RCC 7860 (cell line): ENCODE data around the gene RBBP8NL.

Experiments used
- DNase-seq: peaks from one replicate; pipeline ENCODE4 v3.0.0-alpha.2; 2015; ENCODE audit warnings: low spot score
- FAIRE-seq: peaks from 2 replicates; lab custom pipeline; 2012; peaks lifted over from hg19 to GRCh38; lab: Jason Lieb, UNC

RBBP8NL gene

DNA sequence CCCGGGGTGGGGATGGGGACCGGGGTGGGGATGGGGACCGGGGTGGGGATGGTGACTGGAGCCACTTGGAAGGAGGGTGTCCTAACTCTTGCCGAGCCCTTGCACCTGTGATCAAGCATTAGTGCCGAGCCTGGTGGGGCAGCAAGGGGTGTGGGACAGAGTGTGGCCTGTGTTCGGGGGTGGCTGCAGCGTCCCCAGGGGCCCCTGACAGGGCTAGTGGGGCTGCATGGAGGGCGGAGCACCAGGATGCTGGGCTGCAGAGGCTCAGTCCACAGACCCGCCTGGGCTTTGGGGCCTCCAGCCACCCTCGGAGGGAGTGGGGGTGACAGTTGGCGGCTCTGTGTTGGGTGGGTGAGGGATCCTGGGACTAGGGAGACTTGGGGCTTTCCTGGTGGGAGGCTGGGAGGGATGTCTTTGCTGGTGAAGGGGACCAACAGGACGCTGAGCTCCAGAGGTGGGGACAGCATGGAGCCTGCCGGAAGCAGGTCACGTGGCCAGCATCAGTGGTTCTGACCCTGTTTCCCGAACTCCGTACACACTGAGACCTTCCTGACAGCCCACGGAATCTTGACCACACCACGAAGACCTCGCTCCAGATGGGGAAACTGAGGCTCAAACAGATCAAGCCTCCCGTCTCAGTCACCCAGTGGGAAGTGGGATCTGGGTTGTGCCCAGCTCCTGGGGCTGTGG, 4.6 kb downstream of the RBBP8NL start:
- no peak for DNase-seq
- no peak for FAIRE-seq

DNA sequence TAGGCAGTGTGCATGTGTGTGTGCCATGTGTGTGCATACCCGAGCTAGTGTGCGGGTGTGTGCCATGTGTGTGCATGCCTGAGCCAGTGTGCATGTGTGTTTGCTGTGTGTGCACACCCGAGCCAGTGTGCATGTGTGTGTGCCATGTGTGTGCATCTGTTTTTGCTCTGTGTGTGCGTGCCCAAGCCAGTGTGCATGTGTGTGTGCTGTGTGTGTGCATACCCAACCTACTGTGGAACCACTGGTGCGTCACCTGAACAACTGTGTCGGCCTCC, 5.7 kb downstream of the RBBP8NL start:
- no peak for DNase-seq
- no peak for FAIRE-seq

GRCh38 chr20:62420846-62421715, 6.3 kb downstream of the RBBP8NL start:
- FAIRE-seq: no peak
- DNase-seq: no peak

DNA sequence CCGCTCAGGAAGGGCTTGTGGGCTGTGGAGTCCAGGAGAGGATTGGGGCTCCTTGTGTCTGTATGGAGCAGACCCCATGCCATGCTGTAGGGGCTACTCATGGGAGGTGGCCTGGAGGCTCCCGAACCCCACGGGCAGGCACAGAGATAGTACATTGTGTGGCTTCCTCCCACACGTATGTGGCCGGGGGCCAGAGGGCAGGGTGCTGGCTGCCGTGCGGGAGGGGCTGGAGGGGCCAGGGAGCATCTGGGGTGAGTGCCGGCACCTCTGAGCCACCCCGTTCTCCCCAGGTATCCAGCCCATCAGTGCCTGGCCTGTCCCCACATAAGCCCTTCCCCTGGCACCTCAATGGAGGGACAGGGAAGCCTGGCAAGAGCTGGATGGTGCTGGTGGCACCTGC, 7.6 kb downstream of the RBBP8NL start:
- FAIRE-seq (no peak), DNase-seq (no peak)

DNA sequence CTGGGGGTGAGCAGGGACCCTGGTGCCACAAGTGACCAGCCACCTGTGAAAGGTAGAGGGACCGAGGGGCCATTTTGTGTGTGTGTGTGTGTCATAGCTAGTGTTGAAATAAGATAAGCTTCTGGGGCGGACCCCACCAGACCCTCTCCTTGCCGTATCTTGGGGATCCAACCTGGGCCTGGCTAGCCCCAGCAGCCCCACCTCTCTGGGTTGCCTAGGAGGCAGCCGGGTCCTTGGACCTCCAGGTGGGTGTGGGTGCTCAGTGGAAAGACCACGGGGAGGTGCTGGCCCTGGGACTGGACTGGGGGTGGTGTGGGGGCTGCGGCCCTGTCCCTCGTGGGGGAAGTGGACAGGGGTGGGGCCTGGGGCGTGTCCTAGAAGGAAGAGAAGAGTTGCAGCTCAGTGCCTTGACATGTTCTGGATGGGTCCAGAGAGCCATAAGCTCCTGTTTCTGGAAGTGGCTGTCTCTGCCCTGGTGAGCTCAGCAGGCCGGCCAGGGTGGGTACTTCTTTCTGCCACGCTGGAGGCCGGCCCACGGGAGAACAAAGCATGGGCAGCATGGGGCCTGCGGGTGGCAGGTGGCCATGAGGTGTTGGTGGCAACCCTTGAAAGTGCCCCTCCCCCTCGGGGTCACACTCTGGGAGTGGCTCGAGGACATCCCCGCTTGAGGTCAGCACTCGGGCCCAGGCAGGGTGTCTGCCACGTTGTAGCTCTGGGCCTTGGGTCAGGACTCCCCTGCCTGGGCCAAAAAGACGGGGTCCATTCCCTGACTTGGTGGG, 8.4 kb downstream of the RBBP8NL start:
- FAIRE-seq: no peak
- DNase-seq: no peak

- DNase-seq (no peak), FAIRE-seq (no peak)
These were observed 9.2 kb downstream of the RBBP8NL start for GRCh38 chr20:62417981-62418708.

DNA sequence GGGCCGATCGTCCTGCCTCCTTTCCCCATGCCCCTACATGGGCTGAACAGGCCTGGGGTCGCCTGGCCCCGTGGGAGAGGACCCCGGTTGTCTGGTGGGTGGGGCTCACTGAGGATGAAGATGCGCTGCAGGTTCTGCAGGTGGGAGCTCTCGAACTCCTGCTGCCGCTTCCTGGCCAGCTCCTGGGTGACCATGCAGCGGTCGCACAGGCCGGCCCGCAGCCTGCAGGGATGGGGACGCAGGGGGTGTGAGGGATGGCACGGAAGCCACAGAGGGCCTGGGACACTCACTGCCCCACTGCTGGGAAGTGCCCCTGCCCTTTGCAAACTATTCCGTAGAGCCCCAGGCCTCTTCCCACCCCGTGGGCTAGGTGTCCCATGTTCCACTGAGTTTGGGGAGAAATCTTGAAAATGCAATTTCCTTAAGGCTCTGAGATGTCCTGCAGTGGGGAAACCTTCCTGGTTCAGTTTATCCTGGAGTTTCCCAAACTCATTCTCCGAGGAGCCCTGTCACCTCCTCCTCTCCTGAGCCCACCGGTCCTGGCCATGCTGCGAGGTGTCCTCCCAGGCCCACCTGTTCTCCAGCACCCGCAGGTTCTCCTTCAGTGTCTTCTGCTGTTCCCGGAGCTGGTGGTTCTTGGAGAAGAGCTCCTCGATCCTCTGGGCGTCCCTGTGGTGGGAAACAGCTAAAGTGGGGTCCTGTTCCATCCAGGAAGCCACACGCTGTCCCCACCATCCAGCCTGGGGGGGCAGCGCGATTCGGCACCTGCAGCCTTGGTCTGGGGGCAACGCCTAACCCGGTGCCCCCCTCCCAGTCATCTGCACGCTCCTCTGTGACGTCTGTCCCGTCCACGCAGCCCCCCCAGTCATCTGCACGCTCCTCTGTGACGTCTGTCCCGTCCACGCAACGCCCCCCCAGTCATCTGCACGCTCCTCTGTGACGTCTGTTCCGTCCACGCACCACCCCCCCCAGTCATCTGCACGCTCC, 10.4 kb downstream of the RBBP8NL start:
- DNase-seq (no peak), FAIRE-seq (no peak)

DNA sequence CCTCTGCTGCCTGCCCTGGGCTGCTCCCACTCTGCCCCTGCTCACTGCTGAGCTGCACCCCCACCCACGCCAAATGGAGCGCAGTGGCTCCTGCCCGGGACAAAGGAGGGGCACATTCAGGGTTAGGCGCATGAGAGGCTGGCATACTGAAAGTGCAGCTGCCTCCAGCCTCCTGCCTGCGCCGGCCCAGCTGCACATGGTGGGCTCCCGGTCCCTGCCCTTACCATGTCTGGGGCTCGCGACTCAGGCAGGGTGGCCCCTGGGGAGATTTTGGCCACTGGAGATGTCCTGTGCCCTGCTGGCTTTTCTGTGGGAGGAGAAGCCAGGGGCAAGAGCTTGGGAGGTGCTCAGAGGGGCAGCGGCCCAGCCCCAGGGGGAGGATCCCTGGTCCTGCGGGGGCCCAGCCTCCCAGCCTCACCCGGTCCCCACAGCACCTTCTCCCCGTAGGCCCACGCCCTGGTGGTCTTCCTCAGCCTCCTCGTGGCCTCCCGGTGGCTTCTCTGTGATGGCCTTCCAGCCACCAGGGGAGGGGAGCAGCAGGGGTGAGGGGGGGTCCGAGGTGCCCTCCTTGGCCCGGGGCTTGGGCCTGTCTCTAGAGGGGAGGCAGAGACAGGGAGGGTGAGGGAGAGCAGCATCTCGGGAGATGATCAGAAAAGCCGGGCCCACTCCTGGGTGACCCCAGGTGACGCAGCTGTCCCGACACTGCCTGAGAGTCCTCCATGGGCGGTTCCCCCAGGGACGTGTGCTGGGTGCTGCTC, 11.8 kb downstream of the RBBP8NL start:
- no peak for DNase-seq
- FAIRE-seq: no peak

DNA sequence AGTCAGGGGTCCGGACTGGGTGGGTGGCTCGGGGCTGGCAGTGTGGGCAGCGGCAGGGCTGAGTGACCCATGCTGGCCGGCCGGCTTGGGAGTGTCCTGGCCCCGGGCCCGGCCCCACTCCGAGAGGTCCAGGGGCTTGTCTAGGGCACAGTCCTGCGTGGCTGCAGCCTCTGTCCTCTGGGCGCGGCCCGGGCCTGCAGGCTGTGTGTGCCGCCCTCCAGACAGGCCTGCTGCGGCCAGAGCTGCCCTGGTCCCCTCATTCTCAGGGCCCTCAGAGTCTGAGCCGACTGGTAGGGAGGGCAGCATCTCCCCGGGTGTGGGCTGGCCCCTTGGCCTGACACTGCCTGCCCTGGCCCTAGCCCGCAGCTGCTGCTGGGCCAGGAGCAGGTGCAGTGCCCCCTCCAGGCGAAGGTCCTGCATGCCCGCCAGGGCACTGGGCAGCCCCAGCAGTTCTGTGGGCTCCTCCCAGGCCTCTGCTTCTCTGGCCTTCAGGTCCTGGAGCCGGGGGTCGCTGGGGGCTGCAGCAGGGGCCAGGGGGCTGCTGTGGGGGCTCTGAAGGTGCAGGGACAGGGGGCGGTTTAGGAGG, 13.3 kb downstream of the RBBP8NL start:
- DNase-seq (no peak), FAIRE-seq (no peak)

GRCh38 chr20:62413025-62413570, 14.2 kb downstream of the RBBP8NL start:
- no peak for FAIRE-seq

DNA sequence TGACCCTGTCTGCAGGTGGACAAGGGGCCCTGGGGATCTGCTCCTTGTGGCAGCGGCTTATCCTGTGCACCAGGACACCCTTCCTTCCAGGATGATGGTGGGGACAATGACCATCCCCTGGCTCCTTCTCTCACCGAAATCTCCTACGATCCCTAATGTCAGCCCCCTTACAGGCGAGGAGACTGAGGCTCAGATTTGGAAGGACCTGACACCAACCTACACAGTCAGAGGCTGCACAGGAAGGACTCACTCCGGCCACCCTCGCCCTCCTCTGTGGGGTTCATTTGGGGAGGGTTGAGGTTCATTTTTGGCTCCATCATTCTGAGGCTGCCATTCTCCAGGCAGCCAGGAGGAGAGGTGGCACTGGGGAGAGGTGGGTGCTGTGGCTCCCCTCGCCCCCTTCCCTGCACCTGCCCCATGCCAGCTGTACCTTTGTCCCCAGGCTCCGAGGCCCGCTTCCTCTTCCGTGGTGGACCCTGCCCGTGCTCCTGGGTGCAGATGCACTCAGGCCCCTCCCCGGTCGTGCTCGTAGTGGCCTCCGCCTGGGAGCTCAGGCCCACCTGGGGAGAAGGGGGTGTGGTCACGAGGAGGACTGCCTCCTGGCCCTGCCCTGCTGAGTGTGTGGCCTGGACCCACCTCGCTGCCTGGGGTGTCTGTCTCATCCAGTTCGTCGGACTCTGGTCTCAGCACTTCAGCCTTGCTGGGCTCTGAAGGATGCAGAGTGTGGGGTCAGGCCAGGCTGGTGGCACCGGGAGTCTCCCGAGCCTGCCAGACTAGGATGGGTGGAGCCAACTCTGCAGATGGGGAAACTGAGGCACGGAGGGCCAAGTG, 14.9 kb downstream of the RBBP8NL start:
- no peak for FAIRE-seq

More at GRCh38 chr20:62413025-62413570, 14.2 kb downstream of the RBBP8NL start:
- DNase-seq: no peak

GRCh38 chr20:62411479-62412193, 15.7 kb downstream of the RBBP8NL start:
- FAIRE-seq (no peak), DNase-seq (no peak)

More for the DNA sequence above, 14.9 kb downstream of the RBBP8NL start:
- DNase-seq: no peak

- DNase-seq: no peak
- FAIRE-seq: no peak
These were observed 16.4 kb downstream of the RBBP8NL start for GRCh38 chr20:62410746-62411478.

DNA sequence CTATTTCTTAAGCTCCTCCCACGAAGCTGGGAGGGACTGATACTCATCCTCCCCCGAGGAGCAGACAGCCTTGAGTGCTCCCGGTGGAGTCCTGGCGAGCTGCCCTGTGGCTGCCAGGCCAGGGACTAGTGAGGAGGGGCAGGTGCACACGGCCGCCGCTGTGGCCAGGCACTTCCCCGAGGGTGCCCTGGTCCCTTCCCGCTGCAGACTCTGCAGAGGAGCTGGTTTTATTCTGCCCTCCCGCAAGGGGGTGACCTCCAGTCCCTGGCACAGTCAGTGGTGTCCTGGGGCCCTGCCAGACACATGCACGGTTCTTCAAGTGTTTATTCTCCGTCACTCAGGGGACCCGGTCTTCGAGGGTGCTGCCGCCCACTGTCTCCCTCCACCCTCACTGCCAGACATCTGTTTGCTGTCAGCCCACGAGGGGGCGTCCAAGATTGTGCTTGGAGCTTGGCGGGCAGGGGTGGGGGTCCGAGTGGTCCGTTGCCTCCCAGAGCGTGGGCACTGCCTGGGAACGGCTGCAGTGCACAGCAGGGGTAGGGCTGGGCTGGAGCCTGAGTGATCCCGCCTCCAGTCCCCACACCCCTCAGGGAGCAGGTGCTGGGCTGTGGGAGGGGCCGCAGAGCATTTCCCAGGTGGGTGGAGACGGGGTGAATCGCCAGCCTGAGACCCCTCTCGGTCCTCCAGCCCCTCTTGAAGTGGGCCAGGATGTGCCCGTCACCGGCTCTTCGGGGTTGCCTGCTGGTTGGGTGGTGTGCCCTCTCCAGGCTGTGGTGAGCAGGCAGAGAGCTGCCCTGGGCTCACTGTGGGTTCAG, 17.2 kb downstream of the RBBP8NL start:
- DNase-seq: peak; percentile 13
- no peak for FAIRE-seq

DNA sequence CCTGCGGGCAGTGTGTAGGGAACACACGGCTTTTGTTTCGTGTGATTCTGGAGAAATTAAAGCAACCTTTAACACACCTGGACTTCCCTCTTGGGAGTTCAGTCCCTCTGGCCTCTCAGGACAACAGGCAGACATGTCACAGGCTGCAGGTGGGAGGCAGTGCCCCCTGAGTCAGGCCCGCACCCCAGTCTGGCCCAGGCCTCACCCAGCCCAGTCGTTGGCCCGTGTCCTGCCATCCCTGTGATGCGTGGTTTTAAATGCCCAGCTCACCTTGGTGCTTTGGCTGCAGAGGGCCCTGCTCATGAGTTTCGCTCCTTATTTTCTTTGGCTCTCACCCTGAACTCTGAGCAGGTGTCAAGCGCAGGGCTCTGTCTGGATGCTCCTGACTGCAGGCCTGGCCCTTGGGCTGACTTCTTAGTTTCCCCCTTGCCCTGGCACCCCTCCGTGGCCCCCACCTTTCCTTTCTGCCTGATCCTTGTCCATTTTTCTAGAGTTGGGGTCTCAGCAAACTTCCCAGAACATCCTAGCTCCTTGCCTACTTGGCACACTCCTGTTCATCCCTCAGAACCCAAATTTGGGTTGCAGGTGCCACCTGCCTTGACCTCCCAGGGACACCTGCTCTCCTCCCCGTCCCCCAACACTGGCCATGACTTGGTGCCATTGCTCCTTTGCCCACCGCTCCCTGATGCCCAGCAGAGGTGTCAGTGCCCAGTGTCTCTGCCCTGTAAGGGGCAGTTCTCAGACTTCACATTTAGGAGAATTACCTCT, 18.1 kb downstream of the RBBP8NL start:
- FAIRE-seq (no peak), DNase-seq (no peak)
